NCI-H2081 treated with DMSO at 0.1 percent for 48 hours (cell line): ENCODE results near the gene SLC26A1.
"Not testable (repeated sequence)": the region's sequence is repeated elsewhere in the genome, so short reads cannot be mapped to it uniquely, and the experiment has no call there.

Experiments used
- DNase-seq: peaks from one replicate; lab custom pipeline; 2025; lab: John Stamatoyannopoulos, UW

Gene SLC26A1

DNA sequence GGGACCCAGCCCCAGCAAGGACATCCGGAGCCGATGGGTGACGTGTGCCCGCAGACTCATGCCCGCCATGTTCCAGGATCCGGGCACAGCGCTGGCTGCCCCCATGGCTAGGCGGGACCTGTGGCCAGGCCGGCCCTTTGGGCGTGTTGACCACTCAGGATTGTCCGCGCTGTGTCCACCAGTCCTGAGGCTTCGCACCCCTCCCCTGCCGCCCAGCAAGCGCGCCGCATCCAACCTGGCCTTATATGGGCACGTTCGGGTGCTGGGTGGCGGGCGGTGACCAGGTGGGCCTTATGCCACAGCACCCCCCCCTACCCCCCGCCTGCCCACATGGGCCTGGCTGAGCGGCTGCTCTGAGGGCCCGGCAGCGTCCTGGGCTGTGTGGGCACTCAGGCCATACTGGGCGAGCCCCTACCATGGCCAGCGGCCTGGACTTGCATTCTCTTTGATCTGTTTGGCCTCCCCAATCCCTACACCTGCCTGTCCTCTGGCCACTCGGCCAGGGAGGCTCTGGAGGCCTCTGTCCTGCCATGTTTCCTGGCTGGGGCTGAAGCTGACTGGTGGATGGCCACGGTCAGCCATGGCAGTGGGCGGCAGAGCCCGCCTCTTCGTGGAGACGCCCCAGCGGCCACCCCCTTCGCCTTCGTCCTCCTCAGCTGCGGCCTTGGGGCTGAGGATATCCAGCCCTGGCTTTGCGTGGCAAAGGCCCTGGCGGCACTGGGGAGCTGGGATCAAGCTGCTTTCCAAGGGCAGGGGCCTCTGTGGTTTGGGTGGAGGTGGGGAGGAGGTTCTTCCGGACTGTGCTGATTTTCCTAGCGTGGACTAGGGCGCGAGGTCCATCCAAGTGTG is 20.2 kb upstream of the SLC26A1 start:
- DNase-seq, result no peak

DNA sequence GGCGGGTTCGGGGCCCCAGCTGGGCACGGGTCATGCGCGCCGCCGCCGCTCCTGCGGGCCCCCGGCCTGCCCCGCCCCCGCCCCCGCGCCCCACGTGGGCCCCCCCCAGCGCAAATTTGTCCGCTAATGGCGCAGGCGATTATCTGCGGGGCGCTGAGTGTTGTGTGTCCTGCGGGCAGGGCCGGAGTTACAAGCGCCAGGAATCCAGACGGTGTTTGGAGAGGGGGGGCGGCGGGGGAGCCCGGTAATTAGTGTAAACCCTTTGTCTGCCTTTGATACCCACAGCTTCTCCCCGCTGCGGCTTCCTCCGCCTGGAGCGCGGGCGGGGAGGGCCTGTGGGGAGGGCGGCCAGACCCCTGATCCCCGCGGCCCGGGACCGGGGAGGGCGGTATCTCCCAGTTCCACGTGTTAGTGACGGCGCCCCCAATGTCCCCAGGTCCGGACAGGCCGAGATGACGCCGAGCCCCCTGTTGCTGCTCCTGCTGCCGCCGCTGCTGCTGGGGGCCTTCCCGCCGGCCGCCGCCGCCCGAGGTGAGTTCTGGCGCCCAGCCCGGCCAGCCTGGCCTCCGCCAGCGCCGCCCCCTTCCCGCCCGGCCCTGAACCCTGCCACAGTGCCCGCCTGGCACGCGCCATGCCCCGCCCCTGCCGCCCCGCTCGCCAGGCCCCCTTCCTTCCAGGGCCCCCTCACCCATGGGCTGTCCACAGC is 19.0 kb upstream of the SLC26A1 start:
- no peak for DNase-seq

DNA sequence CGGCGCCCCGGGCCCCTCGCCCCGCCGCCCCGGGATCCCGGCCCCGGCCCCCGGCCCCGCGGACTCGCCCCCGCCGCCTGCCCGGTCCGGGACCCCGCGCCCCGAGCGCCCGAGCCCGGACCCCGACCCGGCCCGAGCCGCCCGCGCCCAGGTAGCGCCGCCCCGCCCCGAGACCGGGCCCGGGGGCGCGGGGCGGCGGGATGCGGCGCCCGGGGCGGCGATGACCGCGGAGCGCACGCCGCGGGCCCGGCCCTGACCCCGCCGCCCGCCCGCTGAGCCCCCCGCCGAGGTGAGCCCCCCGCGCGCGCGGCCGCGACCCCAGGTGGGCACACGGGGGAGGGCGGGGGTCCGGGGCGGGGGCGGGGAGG is 18.4 kb upstream of the SLC26A1 start:
- DNase-seq, result no peak

DNA sequence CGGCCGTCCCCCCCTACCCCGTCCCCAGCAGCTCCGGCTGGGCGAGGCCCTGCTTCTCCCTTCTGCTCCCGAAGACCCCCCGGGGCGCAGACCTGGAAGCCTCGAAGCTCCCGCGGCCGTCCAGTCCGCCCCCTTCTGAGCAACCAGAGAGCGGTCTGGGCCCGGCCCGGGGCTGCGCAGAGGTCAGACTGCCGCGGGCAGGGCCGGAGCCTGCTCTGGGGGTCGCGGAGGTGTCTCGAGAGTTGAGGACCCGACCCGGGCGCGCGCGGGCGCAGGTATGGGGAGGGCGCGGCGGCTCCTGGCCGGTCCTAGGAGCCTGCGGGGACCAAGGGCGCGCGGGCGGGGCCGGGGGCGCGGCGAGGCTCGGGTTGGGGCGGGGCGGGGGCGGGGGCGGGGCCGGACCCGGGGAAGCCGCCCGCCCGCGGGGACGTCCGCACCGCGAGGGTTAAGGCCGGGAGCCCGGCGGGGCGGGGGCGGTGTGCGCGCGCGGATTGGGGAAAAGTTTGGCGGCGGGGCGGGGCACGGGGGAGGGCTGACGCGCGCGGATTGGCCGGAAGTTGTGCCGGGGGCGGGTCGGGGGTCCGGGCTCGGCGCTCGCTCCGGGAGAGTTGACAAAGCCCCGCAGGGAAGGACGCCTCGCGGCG is 17.9 kb upstream of the SLC26A1 start, which contains the start of gene FGFRL1:
Gene FGFRL1, plus strand, starts transcription at position 605 of the 644 bp plus-strand sequence. CDS start 860 bp downstream, outside the sequence.
- no peak for DNase-seq

DNA sequence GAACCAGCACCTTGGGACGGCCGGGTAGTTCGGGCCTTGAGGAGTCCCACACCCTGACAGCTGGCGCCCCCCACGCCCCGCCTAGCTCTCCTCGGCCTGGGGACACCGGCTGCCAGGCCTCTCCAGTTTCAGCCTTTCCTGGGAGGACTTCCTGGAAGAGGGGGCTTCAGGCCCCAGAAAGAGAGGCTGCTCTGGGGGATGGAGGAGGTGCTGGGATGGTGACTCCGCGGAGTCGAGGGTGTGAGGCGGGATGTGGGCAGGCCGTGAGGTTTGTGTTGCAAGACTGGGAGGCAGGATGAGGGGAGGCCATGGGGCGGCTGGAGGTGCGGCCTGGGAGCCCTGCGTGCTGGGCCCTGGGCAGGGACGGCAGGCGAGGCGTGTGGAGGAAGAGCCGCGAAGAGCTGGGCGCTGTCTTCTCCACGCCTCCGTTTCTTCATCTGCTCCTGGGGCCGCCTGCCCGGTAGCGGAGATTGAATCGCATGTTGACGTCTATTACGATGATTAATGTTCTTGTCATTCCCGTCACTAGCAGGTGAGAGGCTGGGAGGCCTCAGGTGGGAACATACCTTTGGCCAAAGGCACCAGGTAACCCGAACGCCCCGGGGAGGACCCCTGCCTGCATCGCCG is 17.3 kb upstream of the SLC26A1 start:
- DNase-seq, result no peak

DNA sequence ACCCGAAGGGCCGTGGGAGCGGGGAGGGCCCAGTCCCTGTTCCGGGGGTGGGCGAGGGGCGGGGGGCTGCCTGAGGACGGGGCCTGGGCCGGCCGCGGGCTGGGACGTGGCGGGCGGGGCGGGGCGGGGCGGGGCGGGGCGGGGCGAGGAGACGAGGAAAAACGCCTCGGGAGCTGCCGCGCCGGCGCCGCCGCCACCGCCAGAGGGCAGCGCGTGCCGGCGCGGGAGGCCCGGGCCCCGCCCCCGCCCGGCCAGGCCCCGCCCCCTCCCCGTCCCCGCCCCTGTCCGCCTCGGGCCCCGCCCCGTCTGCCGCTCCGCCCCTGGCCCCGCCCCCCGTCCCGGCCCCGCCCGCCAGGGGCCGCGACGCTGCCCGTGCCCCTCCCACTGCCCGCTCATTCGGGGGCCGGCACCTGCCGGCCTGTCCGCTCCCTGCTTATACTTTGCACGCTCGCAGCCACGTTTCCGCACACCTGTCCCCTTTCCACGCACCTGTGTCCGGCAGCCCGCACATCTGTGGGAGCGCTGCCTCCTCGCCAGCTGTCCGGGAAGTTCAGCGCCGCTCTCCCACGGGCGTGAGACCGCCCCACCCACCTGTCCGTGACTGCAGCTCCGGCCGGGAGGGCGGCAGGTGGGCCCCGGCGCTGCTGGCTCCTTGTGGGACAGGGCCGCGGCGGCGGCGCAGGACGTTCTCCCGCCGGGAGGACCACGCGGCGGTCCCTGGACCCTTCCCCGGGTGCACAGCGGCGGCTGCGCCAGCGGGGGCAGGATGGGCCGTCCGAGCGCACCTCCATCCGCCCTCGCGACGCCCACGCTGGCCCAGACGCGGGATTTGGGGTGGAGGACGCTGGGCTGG is 16.6 kb upstream of the SLC26A1 start:
- no peak for DNase-seq

DNA sequence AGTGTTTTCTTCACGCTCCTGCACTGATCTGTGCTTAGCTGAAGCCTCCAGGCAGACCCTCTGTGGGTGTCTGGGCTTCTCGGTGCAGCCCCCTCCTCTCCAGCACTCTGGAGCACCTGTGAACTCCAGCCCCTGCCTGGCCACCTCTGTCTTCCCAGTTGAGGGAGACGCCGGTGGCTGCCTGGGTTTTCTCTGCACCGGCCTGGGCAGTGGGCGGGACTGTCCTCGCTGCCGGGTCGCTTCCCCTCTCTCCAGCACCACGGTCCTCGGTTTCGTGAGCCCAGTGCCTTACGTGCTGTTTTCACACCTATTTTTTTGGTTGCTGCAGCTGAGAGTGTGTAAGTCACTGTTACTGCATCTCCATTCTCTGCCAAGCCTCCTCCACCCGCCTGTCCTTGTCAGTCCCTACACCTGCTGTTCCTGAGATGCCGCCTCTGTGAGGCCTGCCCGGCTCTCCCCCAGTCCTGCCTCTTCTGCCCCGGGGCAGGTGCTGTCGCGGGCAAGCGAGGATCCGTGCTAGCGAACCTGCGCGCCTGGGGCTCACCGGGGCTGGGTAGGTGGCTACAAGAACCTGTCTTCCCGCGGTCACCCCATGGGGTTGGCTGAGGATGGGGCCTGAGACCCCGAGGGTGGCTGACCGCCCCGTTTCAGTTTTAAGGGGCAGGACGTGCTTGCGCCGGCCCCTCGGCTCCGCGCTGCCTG is 15.8 kb upstream of the SLC26A1 start:
- DNase-seq, result no peak

DNA sequence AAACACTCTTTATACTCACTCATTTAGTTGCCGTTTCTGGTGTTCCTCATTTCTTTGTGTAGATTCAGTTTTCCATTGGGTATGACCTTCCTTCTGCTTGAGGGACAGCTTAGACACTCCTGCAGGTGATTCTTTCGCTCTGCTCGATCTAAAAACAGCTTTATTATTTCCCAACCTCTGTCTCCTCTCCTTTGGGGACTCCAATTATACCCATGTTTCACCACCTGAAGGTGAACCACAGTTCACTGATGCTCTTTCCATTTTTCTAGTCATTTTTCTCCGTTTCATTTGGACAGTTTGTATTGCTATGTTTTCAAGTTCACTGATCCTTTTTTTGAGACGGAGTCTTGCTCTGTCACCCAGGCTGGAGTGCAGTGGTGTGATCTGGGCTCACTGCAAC is 13.7 kb upstream of the SLC26A1 start:
- DNase-seq, result no peak

DNA sequence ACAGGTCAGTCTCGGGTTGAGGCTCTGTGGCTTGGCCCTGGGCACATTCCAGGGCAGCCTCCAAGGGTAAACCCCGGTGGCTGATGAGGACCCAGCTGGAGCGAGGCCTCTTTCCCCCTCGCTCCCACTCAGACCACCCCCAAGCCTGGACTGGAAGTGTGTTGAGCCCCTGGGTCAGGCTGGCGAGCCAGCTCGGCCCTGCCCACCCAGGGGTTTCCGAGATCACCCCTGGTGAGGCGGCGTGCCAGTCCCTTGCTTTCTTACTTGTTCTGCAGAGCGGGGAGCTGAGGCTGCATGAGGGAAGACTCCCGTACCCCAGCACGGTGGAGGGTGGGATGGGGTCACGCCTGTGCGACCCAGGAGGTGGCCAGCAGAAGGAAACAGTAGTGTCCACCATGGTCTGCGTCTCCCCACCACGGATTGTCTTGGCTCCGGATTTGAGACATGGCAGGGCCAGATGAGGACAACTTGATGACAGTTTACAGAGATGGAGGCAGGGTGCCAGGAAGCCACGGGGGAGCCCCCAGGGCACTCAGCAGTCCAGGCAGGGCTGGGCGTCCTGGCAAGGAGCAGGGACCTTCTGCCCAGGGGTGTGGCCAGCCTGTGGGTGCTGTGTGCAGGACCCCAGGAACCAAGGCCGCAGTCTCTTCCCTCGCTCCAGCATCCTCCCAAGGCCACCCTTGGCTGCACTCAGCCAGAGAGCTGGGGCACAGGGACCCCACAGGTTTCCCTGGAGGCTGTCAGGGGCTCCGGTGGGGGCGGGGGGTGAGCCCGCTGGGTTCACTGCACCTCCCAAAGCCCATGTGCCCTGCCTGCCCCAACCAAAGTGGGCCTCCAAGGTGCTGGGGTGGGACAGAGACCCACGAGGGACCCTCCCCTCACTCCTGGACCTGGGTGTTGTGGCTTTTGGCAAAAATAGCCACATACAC is 11.6 kb upstream of the SLC26A1 start:
- no peak for DNase-seq

DNA sequence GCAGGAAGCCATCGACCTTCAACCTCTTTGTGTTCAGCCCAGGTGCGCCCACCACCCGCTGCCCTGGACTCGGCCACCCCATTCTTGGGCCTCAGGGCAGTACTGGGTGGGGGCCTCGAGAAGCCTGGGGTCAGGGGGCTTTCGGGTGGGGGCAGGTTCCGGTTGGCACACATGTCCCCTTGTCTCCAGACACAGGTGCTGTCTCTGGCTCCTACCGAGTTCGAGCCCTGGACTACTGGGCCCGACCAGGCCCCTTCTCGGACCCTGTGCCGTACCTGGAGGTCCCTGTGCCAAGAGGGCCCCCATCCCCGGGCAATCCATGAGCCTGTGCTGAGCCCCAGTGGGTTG is 10.8 kb upstream of the SLC26A1 start:
- no peak for DNase-seq

DNA sequence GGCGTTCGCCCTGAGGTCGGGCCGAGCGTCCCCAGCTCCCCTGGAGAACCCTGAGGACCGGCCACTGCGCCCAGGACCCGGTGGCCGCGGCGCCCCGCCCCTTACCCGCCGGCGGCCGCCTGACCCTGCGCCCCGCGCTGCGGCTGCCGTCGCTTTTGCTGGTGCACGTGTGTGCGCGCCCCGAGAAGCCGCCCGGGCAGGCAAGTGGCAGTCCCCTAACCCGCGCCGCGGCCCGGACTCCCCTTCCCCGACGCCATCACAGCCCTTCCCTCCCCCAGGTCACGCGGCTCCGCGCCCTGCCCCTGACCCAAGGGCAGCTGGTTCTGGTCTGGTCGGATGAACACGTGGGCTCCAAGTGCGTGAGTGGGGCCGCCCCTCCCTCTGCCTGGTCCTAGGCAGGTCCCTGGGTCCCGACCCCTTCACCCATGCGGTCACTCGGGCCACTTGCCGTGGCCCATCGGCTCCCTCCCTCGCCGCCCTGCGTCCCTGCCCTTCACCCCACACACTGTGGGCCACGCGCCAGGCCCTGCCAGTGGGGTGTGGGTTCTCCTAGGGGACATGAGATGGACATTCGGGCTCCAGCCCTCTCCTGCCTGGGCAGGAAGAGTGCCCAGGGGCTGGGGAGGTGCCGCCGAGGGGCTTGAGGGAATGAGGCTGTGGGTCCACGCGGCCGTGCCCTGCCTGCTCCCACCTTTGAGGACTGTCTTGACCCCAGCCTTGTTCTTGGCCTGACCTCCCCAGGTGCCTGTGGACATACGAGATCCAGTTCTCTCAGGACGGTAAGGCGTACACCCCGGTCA is 10.3 kb upstream of the SLC26A1 start:
- no peak for DNase-seq

DNA sequence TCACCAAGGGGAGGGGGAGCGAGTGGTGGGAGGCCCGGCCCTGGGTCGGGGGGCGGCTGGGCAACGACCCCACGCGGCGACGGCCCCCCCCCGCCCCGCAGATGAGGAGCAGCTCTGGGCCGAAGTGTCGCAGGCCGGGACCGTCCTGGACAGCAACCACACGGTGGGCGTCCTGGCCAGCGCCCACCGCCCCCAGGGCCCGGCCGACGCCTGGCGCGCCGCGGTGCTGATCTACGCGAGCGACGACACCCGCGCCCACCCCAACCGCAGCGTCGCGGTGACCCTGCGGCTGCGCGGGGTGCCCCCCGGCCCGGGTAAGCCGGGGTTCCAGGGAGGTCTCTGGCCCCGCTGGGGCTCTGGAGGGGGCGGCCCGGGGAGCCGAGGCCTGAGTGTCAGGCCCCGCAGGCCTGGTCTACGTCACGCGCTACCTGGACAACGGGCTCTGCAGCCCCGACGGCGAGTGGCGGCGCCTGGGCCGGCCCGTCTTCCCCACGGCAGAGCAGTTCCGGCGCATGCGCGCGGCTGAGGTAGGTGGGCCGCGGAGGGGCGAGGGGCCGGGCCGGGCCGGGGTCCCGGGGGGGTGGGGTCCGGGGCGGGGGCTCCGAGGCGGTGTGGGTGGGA is 9.5 kb upstream of the SLC26A1 start:
- DNase-seq, result no peak

DNA sequence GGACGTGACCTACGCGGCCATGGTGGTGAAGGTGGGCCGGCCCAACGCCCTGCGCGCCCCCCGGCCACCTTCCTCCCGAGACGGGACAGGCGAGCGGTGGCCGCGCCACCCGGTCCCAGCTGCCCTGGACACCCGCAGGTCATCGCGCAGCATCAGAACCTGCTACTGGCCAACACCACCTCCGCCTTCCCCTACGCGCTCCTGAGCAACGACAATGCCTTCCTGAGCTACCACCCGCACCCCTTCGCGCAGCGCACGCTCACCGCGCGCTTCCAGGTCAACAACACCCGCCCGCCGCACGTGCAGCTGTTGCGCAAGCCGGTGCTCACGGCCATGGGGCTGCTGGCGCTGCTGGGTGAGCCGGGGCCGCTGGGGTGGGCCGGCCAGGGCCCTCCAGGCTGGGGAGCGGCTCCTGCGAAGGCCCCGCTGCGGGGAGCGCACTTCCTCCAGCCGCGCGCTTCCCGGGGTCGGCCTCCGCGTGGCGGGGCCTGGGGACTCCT is 9.0 kb upstream of the SLC26A1 start:
- no peak for DNase-seq

DNA sequence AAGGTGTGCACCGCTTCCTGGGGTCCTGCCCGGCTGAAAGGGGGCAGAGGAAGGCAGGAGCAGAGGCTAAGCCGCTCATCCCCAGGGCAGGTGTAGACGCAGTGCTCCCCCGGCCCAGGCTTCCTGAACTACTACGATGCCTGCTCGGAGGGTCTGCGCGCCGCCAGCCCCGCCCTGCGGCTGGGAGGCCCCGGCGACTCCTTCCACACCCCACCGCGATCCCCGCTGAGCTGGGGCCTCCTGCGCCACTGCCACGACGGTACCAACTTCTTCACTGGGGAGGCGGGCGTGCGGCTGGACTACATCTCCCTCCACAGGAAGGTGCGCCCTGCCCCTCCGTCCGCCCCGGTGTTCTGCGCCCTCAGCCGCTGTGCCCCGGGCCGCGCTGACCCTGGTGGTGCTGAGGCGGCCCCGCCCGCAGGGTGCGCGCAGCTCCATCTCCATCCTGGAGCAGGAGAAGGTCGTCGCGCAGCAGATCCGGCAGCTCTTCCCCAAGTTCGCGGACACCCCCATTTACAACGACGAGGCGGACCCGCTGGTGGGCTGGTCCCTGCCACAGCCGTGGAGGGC is 8.4 kb upstream of the SLC26A1 start:
- DNase-seq, result no peak

DNA sequence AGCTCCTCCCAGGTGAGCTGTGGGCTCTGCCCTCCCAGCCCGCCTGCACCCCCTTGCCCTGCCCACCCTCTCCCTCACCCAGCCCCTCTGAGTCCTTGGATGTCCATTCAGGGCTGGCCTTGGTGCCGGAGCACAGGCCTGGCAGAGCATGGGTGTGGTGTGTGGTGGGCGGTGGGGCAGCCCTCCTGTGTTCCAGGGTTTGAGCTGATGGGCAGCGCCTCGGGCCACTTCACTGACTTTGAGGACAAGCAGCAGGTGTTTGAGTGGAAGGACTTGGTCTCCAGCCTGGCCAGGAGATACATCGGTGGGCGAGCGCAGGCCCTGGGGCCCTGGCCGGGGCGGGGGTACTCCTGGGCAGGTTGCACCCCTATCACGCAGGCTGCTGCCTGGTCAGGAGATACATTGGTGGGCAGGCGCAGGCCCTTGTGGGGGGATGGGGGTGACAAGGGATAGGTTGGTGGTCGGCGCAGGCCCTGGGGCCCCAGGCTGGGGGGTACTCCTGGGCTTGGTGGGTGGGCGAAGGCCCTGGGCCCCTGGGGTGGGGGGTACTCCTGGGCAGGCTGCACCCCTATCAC is 7.6 kb upstream of the SLC26A1 start:
- DNase-seq, result no peak

DNA sequence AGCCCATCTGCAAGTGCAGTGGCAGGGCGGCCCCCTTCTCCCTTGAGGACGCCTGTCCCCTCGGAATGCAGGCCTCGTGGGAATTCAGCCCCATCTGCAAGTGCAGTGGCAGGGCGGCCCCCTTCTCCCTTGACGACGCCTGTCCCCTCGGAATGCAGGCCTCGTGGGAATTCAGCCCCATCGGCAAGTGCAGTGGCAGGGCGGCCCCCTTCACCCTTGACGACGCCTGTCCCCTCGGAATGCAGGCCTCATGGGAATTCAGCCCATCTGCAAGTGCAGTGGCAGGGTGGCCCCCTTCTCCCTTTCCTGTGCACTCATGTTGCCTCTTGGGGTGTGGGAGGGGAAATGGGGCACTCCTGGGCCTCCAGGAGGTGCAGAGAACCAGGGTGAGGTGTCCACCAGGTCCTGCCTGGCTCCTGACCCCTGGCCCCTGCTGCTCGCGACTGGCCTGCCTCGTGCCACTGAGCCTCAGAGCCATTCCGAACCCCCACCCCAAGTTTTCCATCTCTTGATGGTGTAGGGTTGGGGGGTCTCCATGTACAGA is 6.8 kb upstream of the SLC26A1 start:
- DNase-seq, result no peak

DNA sequence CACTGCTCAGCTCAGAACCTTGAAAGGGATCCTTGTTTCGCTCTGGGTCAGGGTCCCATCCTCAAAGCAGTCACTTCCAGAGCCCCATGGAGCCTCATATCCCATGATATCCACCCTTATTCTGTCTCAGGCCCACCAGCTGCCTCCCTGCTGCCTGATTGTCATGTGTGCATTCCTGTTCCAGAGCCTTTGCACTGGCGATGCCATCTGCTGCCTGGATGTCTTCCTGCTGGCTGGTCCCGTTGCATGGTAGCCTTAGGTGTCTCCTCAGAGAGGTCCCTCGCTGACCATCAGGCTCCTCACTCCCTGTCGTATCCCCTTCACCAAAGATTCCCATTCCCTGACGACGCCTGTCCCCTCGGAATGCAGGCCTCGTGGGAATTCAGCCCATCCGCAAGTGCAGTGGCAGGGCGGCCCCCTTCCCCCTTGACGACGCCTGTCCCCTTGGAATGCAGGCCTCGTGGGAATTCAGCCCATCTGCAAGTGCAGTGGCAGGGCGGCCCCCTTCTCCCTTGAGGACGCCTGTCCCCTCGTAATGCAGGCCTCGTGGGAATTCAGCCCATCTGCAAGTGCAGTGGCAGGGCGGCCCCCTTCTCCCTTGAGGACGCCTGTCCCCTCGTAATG is 6.1 kb upstream of the SLC26A1 start:
- DNase-seq, result not testable (repeated sequence)
